ENCODE results near the gene PHF23. TPM values are rescaled to one million over a fixed set of nuclear protein-coding genes. Genes with fewer than 3 reads are reported as not detected.

Gene PHF23
- polyA plus RNA-seq (2013): 127 and 128 TPM in 2 replicates

DNA sequence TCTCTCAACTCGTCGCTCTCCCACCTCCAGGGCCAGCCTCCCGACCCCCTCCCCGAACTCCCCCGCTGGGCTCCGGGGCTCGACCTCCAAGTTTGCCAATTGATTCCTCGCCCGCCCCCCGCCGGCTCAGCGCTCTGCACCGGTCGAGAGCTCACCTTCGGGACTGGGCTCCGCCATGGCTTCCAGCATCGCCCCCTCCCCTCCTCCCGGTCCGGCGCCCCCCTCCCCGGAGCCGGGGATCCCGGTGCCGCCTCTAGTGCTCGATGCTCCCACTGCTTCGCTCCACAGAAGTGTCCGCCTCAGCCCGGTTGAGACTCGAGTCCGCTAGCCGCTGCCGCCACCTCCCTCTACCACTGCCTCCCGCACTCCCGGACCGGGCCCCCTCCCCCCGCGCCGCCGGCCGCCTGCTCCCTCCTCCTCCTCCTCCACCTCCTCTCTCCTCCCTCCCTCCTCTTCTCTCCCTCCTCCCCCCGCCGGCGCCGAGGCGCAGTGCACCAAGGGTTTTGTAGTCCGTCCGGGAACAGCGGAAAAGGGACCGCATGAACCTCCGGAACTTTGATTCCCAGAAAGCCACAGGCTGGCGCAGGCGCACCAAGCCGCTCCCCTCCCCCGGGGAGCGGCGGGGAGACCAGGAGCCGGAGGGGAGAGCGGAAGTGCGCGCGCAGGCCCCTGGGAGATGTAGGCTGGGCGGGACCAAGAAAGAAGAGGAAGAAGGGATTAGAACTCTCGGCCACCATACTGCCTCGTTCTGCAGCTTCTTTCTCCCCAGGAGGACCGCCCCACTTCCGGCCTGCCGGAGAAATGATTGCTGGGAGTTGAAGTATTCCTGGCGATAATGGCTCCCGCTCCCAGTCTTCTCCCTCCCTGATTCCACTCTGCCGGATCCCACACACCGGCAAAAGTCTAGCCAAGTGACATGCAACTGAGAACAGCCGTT, at the start of gene PHF23:
TSS of gene PHF23 (minus strand) at position 367 of the 937 bp plus-strand sequence. CDS start at position 189, 178 bp downstream.
- DNase-seq: peak; percentile 99 to 100
- H4K8ac ChIP-seq (ENCODE audit: low read depth, low read length): peak within 1 kb of the TSS; percentile 85
- peak within 1 kb of the TSS; percentile 61 for H3K4me2 ChIP-seq (ENCODE audit: low read length)
- H4K12ac ChIP-seq (ENCODE audit: low read depth, low read length): peak within 1 kb of the TSS; percentile 89
- peaks cover 18 to 29% of the 10 kb centered on the region in 2 experiments for H3K4me1 ChIP-seq (ENCODE audit: control insufficient read depth in 1 of 2, insufficient read depth in 2 of 2, low read length in 2 of 2)
- H3K79me1 ChIP-seq (ENCODE audit: low read length): peaks cover 30% of the 10 kb centered on the region
- H2BK5ac ChIP-seq (ENCODE audit: low read depth, low read length, poor library complexity): peak within 1 kb of the TSS; percentile 95
- H3K27me3 ChIP-seq (ENCODE audit: insufficient read depth, low read length): no peaks in the 10 kb centered on the region
- H3K9ac ChIP-seq (ENCODE audit: low read length): peak within 1 kb of the TSS; percentile 99
- H3K23ac ChIP-seq (ENCODE audit: low read length): no peak within 1 kb of the TSS
- H3K79me2 ChIP-seq (ENCODE audit: control insufficient read depth, insufficient read depth, low read length, poor library complexity): peaks cover 29% of the 10 kb centered on the region
- peak within 1 kb of the TSS; percentile 29 for H2BK12ac ChIP-seq (ENCODE audit: low read length)
- peaks cover 4% of the 10 kb centered on the region for H3K9me3 ChIP-seq (ENCODE audit: insufficient read depth, low read depth, low read length)
- peak within 1 kb of the TSS; percentile 53 for H2AFZ ChIP-seq (ENCODE audit: insufficient read depth, low read length, poor library complexity)
- H3K27ac ChIP-seq (ENCODE audit: low read depth, low read length): peak within 1 kb of the TSS; percentile 89
- H3K14ac ChIP-seq (ENCODE audit: low read length): peak within 1 kb of the TSS; percentile 96
- H3K18ac ChIP-seq (ENCODE audit: low read length): peak within 1 kb of the TSS; percentile 94
- peak within 1 kb of the TSS; percentile 94 for H3K4me3 ChIP-seq (ENCODE audit: low read depth, low read length)
- peak within 1 kb of the TSS; percentile 96 for H2AK5ac ChIP-seq (ENCODE audit: low read length)
- H4K91ac ChIP-seq (ENCODE audit: low read depth, low read length): peak within 1 kb of the TSS; percentile 99
- peak within 1 kb of the TSS; percentile 100 for H3K4ac ChIP-seq (ENCODE audit: low read depth, low read length)
- peak within 1 kb of the TSS; percentile 95 for H2BK120ac ChIP-seq (ENCODE audit: insufficient read depth, low read length, poor library complexity)
- WGBS (ENCODE audit: extremely low coverage, insufficient coverage, insufficient read length): no CpG with 5 or more reads among the region's 72 CpGs
- peaks cover 29 to 44% of the 10 kb centered on the region in 2 experiments for H3K36me3 ChIP-seq (ENCODE audit: control insufficient read depth in 1 of 2, insufficient read depth in 2 of 2, low read length in 2 of 2)

DNA sequence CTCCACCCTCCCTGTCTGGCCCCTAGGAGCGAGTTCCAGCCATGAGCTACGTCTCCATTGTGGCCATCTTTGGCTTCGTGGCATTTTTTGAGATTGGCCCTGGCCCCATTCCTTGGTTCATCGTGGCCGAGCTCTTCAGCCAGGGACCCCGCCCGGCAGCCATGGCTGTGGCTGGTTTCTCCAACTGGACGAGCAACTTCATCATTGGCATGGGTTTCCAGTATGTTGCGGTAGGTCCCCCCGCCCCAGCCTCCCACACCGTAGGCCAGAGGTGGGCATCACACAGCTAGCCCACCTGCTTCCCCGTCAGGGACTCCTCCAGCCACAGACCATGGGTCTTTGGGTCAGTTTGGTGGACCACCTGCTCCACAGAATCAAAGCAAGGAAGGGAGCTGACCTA, 46.4 kb upstream of the PHF23 start:
- no peaks in the 10 kb centered on the region for H3K79me1 ChIP-seq (ENCODE audit: low read length)
- H3K4me3 ChIP-seq (ENCODE audit: low read depth, low read length): no peak overlapping the region
- no peak overlapping the region for H3K9ac ChIP-seq (ENCODE audit: low read length)
- no peak overlapping the region for H3K23ac ChIP-seq (ENCODE audit: low read length)
- H3K4ac ChIP-seq (ENCODE audit: low read depth, low read length): no peak overlapping the region
- H2BK120ac ChIP-seq (ENCODE audit: insufficient read depth, low read length, poor library complexity): no peak overlapping the region
- no peak overlapping the region for H4K91ac ChIP-seq (ENCODE audit: low read depth, low read length)
- H3K27ac ChIP-seq (ENCODE audit: low read depth, low read length): no peak overlapping the region
- no CpG with 5 or more reads among the region's 12 CpGs for WGBS (ENCODE audit: extremely low coverage, insufficient coverage, insufficient read length)
- H2BK5ac ChIP-seq (ENCODE audit: low read depth, low read length, poor library complexity): no peak overlapping the region
- H3K9me3 ChIP-seq (ENCODE audit: insufficient read depth, low read depth, low read length): no peaks in the 10 kb centered on the region
- no peak overlapping the region for H2BK12ac ChIP-seq (ENCODE audit: low read length)
- no peaks in the 10 kb centered on the region for H3K79me2 ChIP-seq (ENCODE audit: control insufficient read depth, insufficient read depth, low read length, poor library complexity)
- DNase-seq: no peak
- peaks cover 14 to 16% of the 10 kb centered on the region in 2 experiments for H3K4me1 ChIP-seq (ENCODE audit: control insufficient read depth in 1 of 2, insufficient read depth in 2 of 2, low read length in 2 of 2)
- no peak overlapping the region for H4K8ac ChIP-seq (ENCODE audit: low read depth, low read length)
- H3K4me2 ChIP-seq (ENCODE audit: low read length): no peak overlapping the region
- H4K12ac ChIP-seq (ENCODE audit: low read depth, low read length): no peak overlapping the region
- H2AK5ac ChIP-seq (ENCODE audit: low read length): no peak overlapping the region
- no peak overlapping the region for H3K18ac ChIP-seq (ENCODE audit: low read length)
- H2AFZ ChIP-seq (ENCODE audit: insufficient read depth, low read length, poor library complexity): no peak overlapping the region
- peaks cover 8% of the 10 kb centered on the region for H3K27me3 ChIP-seq (ENCODE audit: insufficient read depth, low read length)
- H3K36me3 ChIP-seq (ENCODE audit: control insufficient read depth in 1 of 2, insufficient read depth in 2 of 2, low read length in 2 of 2): no peaks in the 10 kb centered on the region
- no peak overlapping the region for H3K14ac ChIP-seq (ENCODE audit: low read length)

DNA sequence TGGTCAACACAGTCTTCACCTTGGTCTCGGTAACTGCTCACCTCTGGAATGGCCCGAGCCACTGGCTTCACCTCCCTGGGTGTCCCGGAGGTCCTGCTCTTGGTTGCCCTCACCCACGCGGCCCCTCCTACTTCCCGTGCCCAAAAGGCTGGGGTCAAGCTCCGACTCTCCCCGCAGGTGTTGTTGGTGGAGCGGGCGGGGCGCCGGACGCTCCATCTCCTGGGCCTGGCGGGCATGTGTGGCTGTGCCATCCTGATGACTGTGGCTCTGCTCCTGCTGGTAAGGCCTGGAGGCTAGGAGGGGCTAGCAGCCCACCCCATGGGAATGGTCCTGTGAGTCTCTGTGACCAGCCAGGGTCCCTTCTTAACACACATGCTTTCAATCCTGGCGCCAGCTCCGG, 45.7 kb upstream of the PHF23 start:
- Histone ChIP-seq H3K9me3 (ENCODE audit: insufficient read depth, low read depth, low read length) (no peaks in the 10 kb centered on the region), H3K36me3 (ENCODE audit: control insufficient read depth in 1 of 2, insufficient read depth in 2 of 2, low read length in 2 of 2) (no peaks in the 10 kb centered on the region), H4K12ac (ENCODE audit: low read depth, low read length) (no peak overlapping the region), H3K79me2 (ENCODE audit: control insufficient read depth, insufficient read depth, low read length, poor library complexity) (no peaks in the 10 kb centered on the region), H3K4me2 (ENCODE audit: low read length) (no peak overlapping the region), H2BK5ac (ENCODE audit: low read depth, low read length, poor library complexity) (no peak overlapping the region), H2BK12ac (ENCODE audit: low read length) (no peak overlapping the region), H3K23ac (ENCODE audit: low read length) (no peak overlapping the region), H2AFZ (ENCODE audit: insufficient read depth, low read length, poor library complexity) (no peak overlapping the region), H3K79me1 (ENCODE audit: low read length) (no peaks in the 10 kb centered on the region), H4K8ac (ENCODE audit: low read depth, low read length) (no peak overlapping the region), H3K4ac (ENCODE audit: low read depth, low read length) (no peak overlapping the region), H3K9ac (ENCODE audit: low read length) (no peak overlapping the region), H4K91ac (ENCODE audit: low read depth, low read length) (no peak overlapping the region), H3K18ac (ENCODE audit: low read length) (no peak overlapping the region), H3K14ac (ENCODE audit: low read length) (no peak overlapping the region), H2AK5ac (ENCODE audit: low read length) (no peak overlapping the region), H3K4me1 (ENCODE audit: control insufficient read depth in 1 of 2, insufficient read depth in 2 of 2, low read length in 2 of 2) (peaks cover 16% of the 10 kb centered on the region in 2 experiments), H3K27me3 (ENCODE audit: insufficient read depth, low read length) (peaks cover 8% of the 10 kb centered on the region), H2BK120ac (ENCODE audit: insufficient read depth, low read length, poor library complexity) (no peak overlapping the region), H3K27ac (ENCODE audit: low read depth, low read length) (no peak overlapping the region), H3K4me3 (ENCODE audit: low read depth, low read length) (no peak overlapping the region)
- no peak for DNase-seq
- WGBS (ENCODE audit: extremely low coverage, insufficient coverage, insufficient read length): no CpG with 5 or more reads among the region's 16 CpGs

DNA sequence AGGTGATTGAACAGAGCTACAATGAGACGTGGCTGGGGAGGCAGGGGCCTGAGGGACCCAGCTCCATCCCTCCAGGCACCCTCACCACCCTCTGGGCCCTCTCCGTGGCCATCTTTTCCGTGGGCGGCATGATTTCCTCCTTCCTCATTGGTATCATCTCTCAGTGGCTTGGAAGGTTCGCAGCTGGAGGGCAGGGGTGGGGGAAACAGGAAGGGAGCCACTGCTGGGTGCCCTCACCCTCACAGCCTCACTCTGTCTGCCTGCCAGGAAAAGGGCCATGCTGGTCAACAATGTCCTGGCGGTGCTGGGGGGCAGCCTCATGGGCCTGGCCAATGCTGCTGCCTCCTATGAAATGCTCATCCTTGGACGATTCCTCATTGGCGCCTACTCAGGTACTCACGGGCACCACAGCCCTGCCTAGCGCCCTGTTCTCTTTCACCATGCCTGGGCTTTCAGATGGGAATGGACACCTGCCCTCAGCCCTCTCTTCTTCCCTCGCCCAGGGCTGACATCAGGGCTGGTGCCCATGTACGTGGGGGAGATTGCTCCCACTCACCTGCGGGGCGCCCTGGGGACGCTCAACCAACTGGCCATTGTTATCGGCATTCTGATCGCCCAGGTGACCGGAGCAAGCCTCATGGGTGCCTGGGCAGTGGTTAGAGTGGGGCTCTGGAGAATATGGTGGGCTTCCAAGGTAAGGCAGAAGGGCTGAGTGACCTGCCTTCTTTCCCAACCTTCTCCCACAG, 44.4 kb upstream of the PHF23 start:
- H2AFZ ChIP-seq (ENCODE audit: insufficient read depth, low read length, poor library complexity): no peak overlapping the region
- no peaks in the 10 kb centered on the region for H3K79me2 ChIP-seq (ENCODE audit: control insufficient read depth, insufficient read depth, low read length, poor library complexity)
- no peak overlapping the region for H4K8ac ChIP-seq (ENCODE audit: low read depth, low read length)
- H3K36me3 ChIP-seq (ENCODE audit: control insufficient read depth in 1 of 2, insufficient read depth in 2 of 2, low read length in 2 of 2): no peaks in the 10 kb centered on the region
- DNase-seq: no peak
- H2AK5ac ChIP-seq (ENCODE audit: low read length): no peak overlapping the region
- H3K23ac ChIP-seq (ENCODE audit: low read length): no peak overlapping the region
- no peak overlapping the region for H3K27ac ChIP-seq (ENCODE audit: low read depth, low read length)
- no peak overlapping the region for H3K4me3 ChIP-seq (ENCODE audit: low read depth, low read length)
- peaks cover 8% of the 10 kb centered on the region for H3K27me3 ChIP-seq (ENCODE audit: insufficient read depth, low read length)
- no peak overlapping the region for H3K4me2 ChIP-seq (ENCODE audit: low read length)
- no peaks in the 10 kb centered on the region for H3K79me1 ChIP-seq (ENCODE audit: low read length)
- no peak overlapping the region for H3K14ac ChIP-seq (ENCODE audit: low read length)
- no peak overlapping the region for H4K91ac ChIP-seq (ENCODE audit: low read depth, low read length)
- no peak overlapping the region for H4K12ac ChIP-seq (ENCODE audit: low read depth, low read length)
- H3K4me1 ChIP-seq (ENCODE audit: control insufficient read depth in 1 of 2, insufficient read depth in 2 of 2, low read length in 2 of 2): peaks cover 16% of the 10 kb centered on the region in 2 experiments
- WGBS (ENCODE audit: extremely low coverage, insufficient coverage, insufficient read length): no CpG with 5 or more reads among the region's 18 CpGs
- H3K9me3 ChIP-seq (ENCODE audit: insufficient read depth, low read depth, low read length): no peaks in the 10 kb centered on the region
- H3K4ac ChIP-seq (ENCODE audit: low read depth, low read length): no peak overlapping the region
- no peak overlapping the region for H3K18ac ChIP-seq (ENCODE audit: low read length)
- no peak overlapping the region for H2BK12ac ChIP-seq (ENCODE audit: low read length)
- H3K9ac ChIP-seq (ENCODE audit: low read length): no peak overlapping the region
- H2BK5ac ChIP-seq (ENCODE audit: low read depth, low read length, poor library complexity): no peak overlapping the region
- no peak overlapping the region for H2BK120ac ChIP-seq (ENCODE audit: insufficient read depth, low read length, poor library complexity)

All from trophoblast cell (in vitro differentiated cells and primary cell).